Activated CD8-positive, alpha-beta memory T cell treated with anti-CD3 and anti-CD28 coated beads, Interleukin-2, amount 10 ng/mL, durations not matched to agents 7 days and 5 days (primary cell): Measurements from ENCODE around the gene DUS2. TPM values are rescaled to one million over a fixed set of nuclear protein-coding genes. Genes with fewer than 3 reads are reported as not detected.

Experiments
- ATAC-seq: fragments of 150-1000 bp; cut with Tn5 transposase; one replicate; pipeline ENCODE4 v1.10.0; 2021; ENCODE audit warnings: moderate library complexity
- CTCF ChIA-PET: fragments of 350-600 bp; sonication (Branson Sonifier 250); formaldehyde crosslinking; loops from one replicate; lab custom pipeline; 2021; ENCODE audit warnings: antibody characterized with exemption; lab: Charles Lee
- DNase-seq: peaks from one replicate; pipeline ENCODE4 v3.0.0-alpha.2; 2020
- H3K27ac Mint-ChIP-seq: one replicate; pipeline ENCODE4 v1.8.0; 2021; ENCODE audit warnings: mild to moderate bottlenecking, mixed read lengths
- H3K27me3 Mint-ChIP-seq: one replicate; pipeline ENCODE4 v1.8.0; 2021; ENCODE audit warnings: mixed read lengths
- H3K36me3 Mint-ChIP-seq: one replicate; pipeline ENCODE4 v1.8.0; 2021; ENCODE audit warnings: mild to moderate bottlenecking, mixed read lengths
- H3K4me1 Mint-ChIP-seq: one replicate; pipeline ENCODE4 v1.8.0; 2021; ENCODE audit warnings: mixed read lengths
- H3K4me3 Mint-ChIP-seq: one replicate; pipeline ENCODE4 v1.8.0; 2021; ENCODE audit warnings: mild to moderate bottlenecking, moderate library complexity, mixed read lengths
- H3K9me3 Mint-ChIP-seq: one replicate; pipeline ENCODE4 v1.8.0; 2022; ENCODE audit warnings: low read depth, mixed read lengths
- total RNA-seq, 2 experiments: library from RNA; stranded (reverse); gene quantifications; one replicate each; pipeline ENCODE4 v1.2.3, GENCODE V29; 2021

The DUS2 gene
- 10 to 100 TPM; 28.4 to 32.0 TPM for total RNA-seq

DNA sequence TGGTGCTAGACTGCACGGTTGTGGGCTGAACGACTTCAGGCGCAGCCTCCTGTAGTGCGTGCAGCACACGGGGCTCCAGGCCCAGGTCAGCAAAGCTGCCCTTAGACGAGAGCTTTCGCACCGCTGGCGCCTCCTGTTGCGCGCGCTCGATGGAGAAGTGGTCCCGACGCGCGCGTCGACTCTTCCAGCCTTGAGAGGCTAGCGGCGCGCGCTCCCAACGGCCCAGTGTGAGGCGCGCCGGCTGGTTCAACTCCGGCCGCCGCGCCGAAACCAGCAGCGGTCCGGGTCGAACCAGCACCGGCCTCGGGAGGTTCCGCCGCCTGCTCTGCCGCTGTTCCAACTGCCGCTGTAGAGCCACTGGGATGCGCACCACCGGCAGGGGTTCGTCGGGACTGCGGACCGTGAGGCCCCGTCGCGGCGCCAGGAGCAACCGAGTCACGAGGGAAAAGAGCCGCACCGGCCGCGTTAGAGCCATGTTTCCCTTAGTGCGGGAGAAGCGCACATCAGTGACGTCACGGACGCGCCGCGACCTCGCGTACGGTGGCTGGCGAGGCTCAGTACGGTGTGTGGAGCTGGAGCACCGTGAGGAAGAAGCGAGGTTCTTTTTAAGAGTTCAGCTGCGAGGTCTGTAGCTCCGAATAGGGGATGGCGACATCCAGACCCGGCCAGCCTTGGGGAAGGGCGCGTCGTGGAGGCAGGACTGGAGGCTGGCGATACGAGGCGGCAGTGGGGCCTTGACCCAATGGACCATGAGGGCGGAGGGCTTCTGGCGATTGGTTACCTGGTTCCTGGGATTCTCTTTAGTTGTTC, at the start of gene DUS2, which contains the start of gene DDX28:
DUS2 (plus strand) TSS at position 557 of the 810 bp plus-strand sequence. CDS start 14,740 bp downstream, outside the sequence.
DDX28 (minus strand) TSS at position 505 of the 810 bp plus-strand sequence; CDS start at position 475, 30 bp downstream.
- H3K9me3 Mint-ChIP-seq: no peaks in the 10 kb centered on the region

DNA sequence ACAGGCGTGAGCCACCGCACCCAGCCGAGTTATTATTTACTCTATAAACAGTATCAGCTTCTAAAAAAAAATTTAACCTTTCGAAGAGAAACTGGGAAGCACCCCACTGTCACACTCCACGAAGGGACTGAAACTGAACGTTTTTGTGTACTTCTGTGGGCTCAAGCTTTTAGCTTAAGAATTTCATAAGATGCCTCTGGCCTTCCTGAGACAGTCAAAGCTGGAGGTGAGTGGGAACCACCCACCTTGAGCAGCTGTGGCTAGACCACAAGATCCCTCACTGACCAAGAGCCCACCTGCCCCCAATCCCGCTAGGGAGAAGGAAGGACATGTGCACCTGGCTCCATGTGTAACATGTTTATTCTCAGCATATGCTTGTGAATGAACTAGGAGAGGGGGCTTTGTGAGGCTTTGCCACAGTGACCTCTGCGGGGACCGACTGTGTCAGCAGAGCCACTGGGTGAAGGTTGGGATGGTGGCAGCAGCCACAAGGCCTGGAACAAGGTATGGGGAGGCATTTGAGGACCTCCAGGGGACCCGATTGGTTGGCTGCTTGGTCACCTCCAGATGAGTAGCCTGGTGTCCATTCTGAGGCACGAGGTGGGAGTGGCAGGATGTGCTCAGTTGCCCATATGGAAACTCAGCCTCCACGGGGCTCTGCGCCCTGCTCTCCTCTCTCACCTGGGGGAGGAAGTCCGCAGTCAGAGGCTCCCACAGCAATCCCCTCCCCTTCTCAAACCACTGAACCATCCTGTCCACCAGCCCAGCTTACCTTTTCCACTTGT, 47.6 kb upstream of the DUS2 start:
- H3K27ac Mint-ChIP-seq: no peak overlapping the region
- H3K4me1 Mint-ChIP-seq: peaks cover 10% of the 10 kb centered on the region
- H3K36me3 Mint-ChIP-seq: no peaks in the 10 kb centered on the region
- H3K9me3 Mint-ChIP-seq: no peaks in the 10 kb centered on the region
- H3K4me3 Mint-ChIP-seq: no peak overlapping the region
- ATAC-seq (no peak), DNase-seq (no peak)
- CTCF ChIA-PET: interaction anchor here (0.6 to 1.4 kb wide), 2 partner anchors 17 to 129 kb away, joined by 3 read pairs; no protein-coding TSS in a partner anchor
- peaks cover 12% of the 10 kb centered on the region for H3K27me3 Mint-ChIP-seq

More for the DNA sequence above, at the start of gene DUS2, which contains the start of gene DDX28:
- Mint-ChIP-seq H3K4me1 (peaks cover 36% of the 10 kb centered on the region), H3K36me3 (peaks cover 27% of the 10 kb centered on the region), H3K27me3 (no peaks in the 10 kb centered on the region), H3K27ac (peak within 1 kb of the TSS; percentile 91), H3K4me3 (peak within 1 kb of the TSS; percentile 93)
- ATAC-seq: peak; percentile 96
- DNase-seq: peak; percentile 95
- CTCF ChIA-PET: interaction anchor here (0.5 to 4.1 kb wide), 19 partner anchors 11 to 1508 kb away, joined by 3 to 20 read pairs (median 3); partner anchors contain the start of genes DPEP3, EDC4 and PSKH1

DNA sequence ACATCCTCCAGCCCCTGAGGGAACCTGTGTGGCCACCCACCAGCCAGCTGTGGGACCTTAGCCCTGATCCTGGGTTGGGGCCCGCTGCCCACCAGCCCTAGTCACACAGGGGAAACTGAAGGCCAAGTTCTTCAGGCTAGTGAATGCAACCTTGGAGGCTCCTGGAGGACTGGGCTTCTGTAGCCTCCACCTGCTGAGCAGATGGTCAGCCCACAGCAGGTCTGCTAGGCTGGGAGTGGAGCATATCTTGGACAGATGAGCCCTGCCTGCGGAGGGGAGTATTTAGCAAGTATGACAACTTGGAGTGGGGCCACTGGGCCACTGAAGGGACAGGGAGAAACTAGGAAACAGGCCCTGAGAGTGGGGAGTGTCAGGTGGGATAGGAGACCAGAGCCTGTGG, 46.9 kb upstream of the DUS2 start:
- Mint-ChIP-seq H3K36me3 (no peaks in the 10 kb centered on the region), H3K4me1 (peaks cover 10% of the 10 kb centered on the region), H3K4me3 (no peak overlapping the region), H3K27ac (no peak overlapping the region), H3K27me3 (peaks cover 12% of the 10 kb centered on the region), H3K9me3 (no peaks in the 10 kb centered on the region)
- CTCF ChIA-PET: interaction anchor here (1.4 kb wide), 1 partner anchor 16 kb away, joined by 3 read pairs; no protein-coding TSS in a partner anchor
- no peak for ATAC-seq
- no peak for DNase-seq

DNA sequence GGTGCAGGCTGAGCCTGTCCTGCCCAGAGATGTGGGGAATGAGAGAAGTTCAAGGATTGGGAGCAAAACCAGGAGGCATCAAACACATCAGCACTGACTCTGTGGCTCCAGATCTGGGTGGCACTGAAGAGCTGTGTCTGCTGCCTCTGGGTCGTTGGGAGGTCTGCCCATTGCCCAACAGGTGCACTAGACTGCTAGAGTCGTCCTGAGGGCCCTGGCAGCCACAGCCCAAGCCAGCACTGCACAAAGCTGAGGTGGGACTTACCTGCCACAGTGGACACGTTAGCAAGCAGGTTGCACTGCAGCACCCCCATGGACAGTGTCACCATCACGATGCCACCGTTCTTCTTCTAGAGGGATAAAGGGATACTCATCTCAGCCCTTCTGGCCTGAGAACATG, 46.1 kb upstream of the DUS2 start:
- H3K4me1 Mint-ChIP-seq: peaks cover 10% of the 10 kb centered on the region
- no peaks in the 10 kb centered on the region for H3K9me3 Mint-ChIP-seq
- ATAC-seq: no peak
- H3K27me3 Mint-ChIP-seq: peaks cover 12% of the 10 kb centered on the region
- no peak overlapping the region for H3K27ac Mint-ChIP-seq
- DNase-seq: no peak
- no peaks in the 10 kb centered on the region for H3K36me3 Mint-ChIP-seq
- H3K4me3 Mint-ChIP-seq: no peak overlapping the region
- CTCF ChIA-PET: interaction anchor here (1.4 to 1.6 kb wide), 2 partner anchors 16 to 64 kb away, joined by 3 to 8 read pairs; no protein-coding TSS in a partner anchor

DNA sequence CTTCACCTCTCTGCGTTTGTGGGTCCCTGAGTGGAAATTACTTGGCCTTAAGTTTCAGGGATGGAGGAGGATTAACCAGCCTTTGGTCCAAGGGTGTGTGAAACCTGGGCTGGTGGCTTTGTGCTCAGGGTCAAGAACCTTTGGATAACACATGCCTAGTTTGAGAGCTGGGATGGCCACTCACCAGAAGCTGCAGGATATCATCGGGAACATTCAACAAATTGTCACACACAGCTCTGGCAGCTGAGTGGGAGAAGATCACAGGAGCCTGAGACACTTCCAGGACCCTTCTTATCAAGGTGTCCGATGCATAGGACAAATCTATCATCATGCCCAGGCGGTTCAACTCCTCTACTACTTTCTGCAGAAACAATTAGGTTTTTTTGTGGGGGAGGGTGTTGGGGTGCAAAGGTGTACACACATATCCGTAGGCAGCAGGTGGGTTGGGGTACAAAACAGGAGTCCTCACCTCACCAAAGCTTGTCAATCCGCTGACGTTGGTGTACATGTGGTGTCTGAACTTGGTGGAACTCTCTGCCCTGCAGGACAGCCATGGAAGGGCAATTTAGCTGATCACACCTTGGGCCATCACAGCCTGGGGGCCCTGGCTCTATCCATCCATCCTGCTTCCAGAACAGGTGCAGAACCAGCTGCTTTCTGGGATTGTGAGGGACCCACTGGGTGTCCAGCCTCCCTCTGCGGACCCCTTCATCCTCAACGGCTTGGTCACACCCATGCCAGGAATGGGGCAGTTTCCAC, 45.4 kb upstream of the DUS2 start:
- peaks cover 10% of the 10 kb centered on the region for H3K4me1 Mint-ChIP-seq
- ATAC-seq (no peak), DNase-seq (no peak)
- no peak overlapping the region for H3K4me3 Mint-ChIP-seq
- H3K27me3 Mint-ChIP-seq: peaks cover 12% of the 10 kb centered on the region
- H3K9me3 Mint-ChIP-seq: no peaks in the 10 kb centered on the region
- CTCF ChIA-PET: interaction anchor here (1.6 kb wide), 1 partner anchor 63 kb away, joined by 8 read pairs; no protein-coding TSS in a partner anchor
- H3K36me3 Mint-ChIP-seq: no peaks in the 10 kb centered on the region
- no peak overlapping the region for H3K27ac Mint-ChIP-seq

DNA sequence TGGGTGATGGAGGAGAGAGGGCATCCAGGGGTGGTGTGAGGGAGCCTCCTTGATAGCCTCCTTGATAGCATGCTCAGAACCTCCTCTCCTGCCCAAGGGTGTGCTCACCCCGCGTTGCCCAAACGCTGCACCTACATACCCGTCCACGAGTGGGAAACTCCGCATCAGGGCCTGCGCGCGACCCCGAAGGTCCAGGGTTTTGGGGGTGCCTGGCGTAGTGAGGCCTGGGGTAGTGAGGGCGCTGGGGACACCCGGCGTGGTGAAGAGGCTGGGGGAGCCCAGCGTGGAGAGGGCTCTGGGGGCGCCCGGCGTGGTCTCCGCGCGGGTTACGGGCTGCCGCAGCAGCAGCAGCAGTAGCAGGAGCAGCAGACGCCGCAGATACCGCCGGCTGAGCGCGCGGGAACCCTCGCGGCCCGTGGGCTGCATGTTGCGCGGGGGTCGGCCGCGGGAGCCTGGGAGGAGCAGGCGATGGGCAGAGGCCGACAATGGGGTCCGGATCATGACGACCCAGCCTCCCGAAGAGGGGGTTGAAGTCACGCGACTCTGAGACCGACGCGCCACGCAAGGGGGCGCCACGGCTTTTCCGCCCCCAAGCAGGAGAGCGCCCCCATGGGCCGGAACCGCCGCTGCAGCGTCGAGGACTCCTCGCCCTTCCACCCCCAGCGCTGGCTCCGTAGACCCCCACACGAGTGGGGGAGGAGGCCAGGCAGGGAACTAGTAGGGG, 43.0 kb upstream of the DUS2 start, which contains the start of gene DPEP3:
DPEP3 (minus strand) TSS at position 545 of the 724 bp plus-strand sequence; CDS start at position 426, 119 bp downstream.
- peaks cover 29% of the 10 kb centered on the region for H3K4me1 Mint-ChIP-seq
- no peak within 1 kb of the TSS for H3K4me3 Mint-ChIP-seq
- H3K27me3 Mint-ChIP-seq: peaks cover 8% of the 10 kb centered on the region
- ATAC-seq: no peak
- no peak for DNase-seq
- CTCF ChIA-PET: interaction anchor here (1.1 to 1.8 kb wide), 3 partner anchors 43 to 164 kb away, joined by 3 to 5 read pairs (median 4); partner anchors contain the start of genes DDX28 and DUS2
- no peaks in the 10 kb centered on the region for H3K9me3 Mint-ChIP-seq
- H3K36me3 Mint-ChIP-seq: no peaks in the 10 kb centered on the region
- H3K27ac Mint-ChIP-seq: no peak within 1 kb of the TSS

DNA sequence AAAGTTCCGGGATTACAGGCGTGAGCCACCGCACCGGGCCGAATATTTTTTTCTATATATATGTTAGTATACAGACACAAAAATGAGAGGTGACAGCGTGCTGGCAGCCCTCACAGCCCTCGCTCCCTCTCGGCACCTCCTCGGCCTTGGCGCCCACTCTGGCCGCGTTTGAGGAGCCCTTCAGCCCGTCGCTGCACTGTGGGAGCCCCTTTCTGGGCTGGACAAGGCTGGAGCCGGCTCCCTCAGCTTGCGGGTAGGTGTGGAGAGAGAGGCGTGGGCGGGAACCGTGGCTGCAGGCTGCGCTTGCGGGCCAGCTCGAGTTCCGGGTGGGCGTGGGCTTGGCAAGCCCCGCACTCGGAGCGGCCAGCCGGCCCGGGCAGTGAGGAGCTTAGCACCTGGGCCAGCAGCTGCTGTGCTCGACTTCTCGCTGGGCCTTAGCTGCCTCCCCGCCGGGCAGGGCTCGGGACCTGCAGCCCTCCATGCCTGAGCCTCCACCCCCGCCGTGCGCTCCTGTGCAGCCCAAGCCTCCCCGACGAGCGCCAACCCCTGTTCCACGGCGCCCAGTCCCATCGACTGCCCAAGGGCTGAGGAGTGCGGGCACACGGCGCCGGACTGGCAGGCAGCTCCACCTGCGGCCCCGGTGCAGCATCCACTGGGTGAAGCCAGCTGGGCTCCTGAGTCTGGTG, 40.9 kb upstream of the DUS2 start:
- H3K27me3 Mint-ChIP-seq: peaks cover 7% of the 10 kb centered on the region
- H3K36me3 Mint-ChIP-seq: no peaks in the 10 kb centered on the region
- H3K4me3 Mint-ChIP-seq: no peak overlapping the region
- CTCF ChIA-PET: interaction anchor here (1.2 to 1.8 kb wide), 2 partner anchors 16 to 166 kb away, joined by 4 read pairs; no protein-coding TSS in a partner anchor
- DNase-seq (no peak), ATAC-seq (no peak)
- no peak overlapping the region for H3K27ac Mint-ChIP-seq
- H3K4me1 Mint-ChIP-seq: peaks cover 22% of the 10 kb centered on the region
- no peaks in the 10 kb centered on the region for H3K9me3 Mint-ChIP-seq

DNA sequence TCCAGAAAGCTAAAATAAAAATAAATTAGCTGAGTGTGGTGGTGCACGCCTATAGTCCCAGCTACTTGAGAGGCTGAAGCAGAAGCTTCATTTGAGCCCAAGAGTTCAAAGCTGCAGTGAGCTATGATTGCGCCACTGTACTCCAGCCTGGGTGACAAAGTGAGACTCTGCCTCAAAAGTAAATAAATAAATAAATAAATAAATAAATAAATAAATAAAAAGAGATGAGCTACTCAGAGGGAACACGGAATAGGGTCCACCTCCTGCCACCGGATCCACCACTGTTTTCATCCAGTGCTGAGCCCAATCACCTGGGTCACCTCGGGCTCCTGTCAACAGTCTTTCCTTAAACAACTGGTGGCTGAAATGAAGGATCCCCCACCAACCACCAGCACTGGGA, 36.1 kb upstream of the DUS2 start:
- H3K9me3 Mint-ChIP-seq: no peaks in the 10 kb centered on the region
- H3K27ac Mint-ChIP-seq: no peak overlapping the region
- H3K4me1 Mint-ChIP-seq: peaks cover 25% of the 10 kb centered on the region
- H3K27me3 Mint-ChIP-seq: no peaks in the 10 kb centered on the region
- no peaks in the 10 kb centered on the region for H3K36me3 Mint-ChIP-seq
- no peak for ATAC-seq
- H3K4me3 Mint-ChIP-seq: no peak overlapping the region
- CTCF ChIA-PET: interaction anchor here (0.9 to 3.8 kb wide), 5 partner anchors 19 to 466 kb away, joined by 3 to 17 read pairs (median 3); no protein-coding TSS in a partner anchor
- DNase-seq: no peak

DNA sequence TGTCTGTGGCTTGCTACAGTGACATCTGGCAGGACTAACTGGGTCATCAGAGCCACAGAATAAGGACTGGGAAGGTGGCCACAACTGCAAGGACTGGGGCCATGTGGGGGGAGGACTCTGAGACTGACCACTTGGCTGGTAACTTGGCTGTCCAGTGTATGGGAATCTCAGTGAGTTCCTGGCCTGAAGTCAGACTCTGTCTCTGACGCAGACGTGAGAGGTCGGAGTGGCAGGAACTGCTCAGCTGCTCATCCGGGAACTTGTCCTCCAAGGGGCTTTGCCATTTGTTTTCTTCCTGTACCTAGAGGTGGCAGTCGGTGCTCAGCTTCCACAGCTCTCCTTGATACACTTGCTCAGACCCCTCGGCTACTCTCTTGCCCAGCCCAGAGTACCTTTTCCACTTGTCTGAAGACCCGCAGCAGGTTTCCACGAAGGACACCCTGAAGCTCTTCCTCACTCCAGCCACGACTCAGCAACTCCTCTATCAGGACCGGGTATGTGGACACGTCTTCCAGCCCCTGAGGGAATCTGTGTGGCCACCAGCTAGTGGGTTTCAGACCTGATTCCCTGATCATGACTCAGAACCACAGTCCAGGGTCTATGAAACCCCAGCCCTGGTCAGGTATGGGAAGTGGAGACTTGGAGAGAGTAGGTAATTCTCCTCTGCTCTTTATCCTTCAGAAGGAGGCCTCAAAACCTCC, 35.5 kb upstream of the DUS2 start:
- Mint-ChIP-seq H3K9me3 (no peaks in the 10 kb centered on the region), H3K27me3 (no peaks in the 10 kb centered on the region), H3K27ac (no peak overlapping the region), H3K4me3 (no peak overlapping the region), H3K4me1 (peaks cover 29% of the 10 kb centered on the region), H3K36me3 (no peaks in the 10 kb centered on the region)
- CTCF ChIA-PET: interaction anchor here (0.7 to 3.8 kb wide), 5 partner anchors 18 to 466 kb away, joined by 3 to 17 read pairs (median 3); no protein-coding TSS in a partner anchor
- ATAC-seq (no peak), DNase-seq (no peak)

DNA sequence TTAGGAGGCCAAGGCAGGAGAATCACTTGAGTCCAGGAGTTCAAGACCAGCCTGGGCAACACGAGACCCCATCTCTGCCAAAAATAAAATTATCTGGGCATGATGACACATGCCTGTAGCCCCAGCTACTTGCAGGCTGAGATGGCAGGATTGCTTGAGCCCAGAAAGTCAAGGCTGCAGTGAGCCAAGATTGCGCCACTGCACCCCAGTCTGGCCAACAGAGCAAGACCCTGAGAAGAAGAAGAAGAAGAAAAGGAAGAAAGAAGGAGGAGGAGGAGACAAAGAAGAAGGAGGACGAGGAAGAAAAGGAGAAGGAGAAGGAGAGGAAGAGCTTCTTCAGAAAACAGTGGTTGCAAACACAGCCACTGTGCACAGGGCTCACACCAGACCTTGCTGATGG, 34.4 kb upstream of the DUS2 start:
- Mint-ChIP-seq H3K27ac (no peak overlapping the region), H3K27me3 (no peaks in the 10 kb centered on the region), H3K4me3 (no peak overlapping the region), H3K4me1 (peaks cover 30% of the 10 kb centered on the region), H3K9me3 (no peaks in the 10 kb centered on the region), H3K36me3 (no peaks in the 10 kb centered on the region)
- DNase-seq: no peak
- ATAC-seq: no peak
- CTCF ChIA-PET: interaction anchor here (0.7 to 1.4 kb wide), 3 partner anchors 52 to 340 kb away, joined by 3 to 5 read pairs (median 3); no protein-coding TSS in a partner anchor
